ENCODE results near the gene CEP78.

Gene CEP78

GRCh38 chr9:78297672-78297961 lies 61.7 kb downstream of the CEP78 start:
- no peak overlapping the region for H3K4me3 ChIP-seq (ENCODE audit: low read length, poor library complexity, severe bottlenecking)
- no peaks in the 10 kb centered on the region for H3K36me3 ChIP-seq (ENCODE audit: insufficient read depth, low read length)
- no peaks in the 10 kb centered on the region for H3F3A ChIP-seq (ENCODE audit: low read depth)
- H3K9me3 ChIP-seq (ENCODE audit: insufficient read depth, low read depth, low read length), result no peaks in the 10 kb centered on the region
- H4K20me1 ChIP-seq (ENCODE audit: insufficient read depth, low read length, poor library complexity, severe bottlenecking), result no peaks in the 10 kb centered on the region
- H3K4me2 ChIP-seq (ENCODE audit: low read depth, low read length, poor library complexity, severe bottlenecking), result no peak overlapping the region
- no peak overlapping the region for H3K9ac ChIP-seq (ENCODE audit: low read depth, low read length, poor library complexity, severe bottlenecking)
- no peaks in the 10 kb centered on the region for H3K4me1 ChIP-seq (ENCODE audit: insufficient read depth, low read length, poor library complexity, severe bottlenecking)
- no peak for TF ChIP-seq EZH2phosphoT487 (IDR thresholded peaks at IDR 0.05; ENCODE audit: borderline replicate concordance)
- TF ChIP-seq, protein P1, sequence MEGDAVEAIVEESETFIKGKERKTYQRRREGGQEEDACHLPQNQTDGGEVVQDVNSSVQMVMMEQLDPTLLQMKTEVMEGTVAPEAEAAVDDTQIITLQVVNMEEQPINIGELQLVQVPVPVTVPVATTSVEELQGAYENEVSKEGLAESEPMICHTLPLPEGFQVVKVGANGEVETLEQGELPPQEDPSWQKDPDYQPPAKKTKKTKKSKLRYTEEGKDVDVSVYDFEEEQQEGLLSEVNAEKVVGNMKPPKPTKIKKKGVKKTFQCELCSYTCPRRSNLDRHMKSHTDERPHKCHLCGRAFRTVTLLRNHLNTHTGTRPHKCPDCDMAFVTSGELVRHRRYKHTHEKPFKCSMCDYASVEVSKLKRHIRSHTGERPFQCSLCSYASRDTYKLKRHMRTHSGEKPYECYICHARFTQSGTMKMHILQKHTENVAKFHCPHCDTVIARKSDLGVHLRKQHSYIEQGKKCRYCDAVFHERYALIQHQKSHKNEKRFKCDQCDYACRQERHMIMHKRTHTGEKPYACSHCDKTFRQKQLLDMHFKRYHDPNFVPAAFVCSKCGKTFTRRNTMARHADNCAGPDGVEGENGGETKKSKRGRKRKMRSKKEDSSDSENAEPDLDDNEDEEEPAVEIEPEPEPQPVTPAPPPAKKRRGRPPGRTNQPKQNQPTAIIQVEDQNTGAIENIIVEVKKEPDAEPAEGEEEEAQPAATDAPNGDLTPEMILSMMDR (conservative IDR thresholded peaks at IDR 0.05; ENCODE audit: low read length), result no peak
- no peak overlapping the region for H2AFZ ChIP-seq (ENCODE audit: low read length)
- no peaks in the 10 kb centered on the region for H3K79me2 ChIP-seq (ENCODE audit: insufficient read depth, low read length)
- no peaks in the 10 kb centered on the region for H3K27me3 ChIP-seq (ENCODE audit: insufficient read depth, low read length, poor library complexity, severe bottlenecking)
- H3K9me2 ChIP-seq (replicated peaks; ENCODE audit: low read depth, low read length), result no peaks in the 10 kb centered on the region

DNA sequence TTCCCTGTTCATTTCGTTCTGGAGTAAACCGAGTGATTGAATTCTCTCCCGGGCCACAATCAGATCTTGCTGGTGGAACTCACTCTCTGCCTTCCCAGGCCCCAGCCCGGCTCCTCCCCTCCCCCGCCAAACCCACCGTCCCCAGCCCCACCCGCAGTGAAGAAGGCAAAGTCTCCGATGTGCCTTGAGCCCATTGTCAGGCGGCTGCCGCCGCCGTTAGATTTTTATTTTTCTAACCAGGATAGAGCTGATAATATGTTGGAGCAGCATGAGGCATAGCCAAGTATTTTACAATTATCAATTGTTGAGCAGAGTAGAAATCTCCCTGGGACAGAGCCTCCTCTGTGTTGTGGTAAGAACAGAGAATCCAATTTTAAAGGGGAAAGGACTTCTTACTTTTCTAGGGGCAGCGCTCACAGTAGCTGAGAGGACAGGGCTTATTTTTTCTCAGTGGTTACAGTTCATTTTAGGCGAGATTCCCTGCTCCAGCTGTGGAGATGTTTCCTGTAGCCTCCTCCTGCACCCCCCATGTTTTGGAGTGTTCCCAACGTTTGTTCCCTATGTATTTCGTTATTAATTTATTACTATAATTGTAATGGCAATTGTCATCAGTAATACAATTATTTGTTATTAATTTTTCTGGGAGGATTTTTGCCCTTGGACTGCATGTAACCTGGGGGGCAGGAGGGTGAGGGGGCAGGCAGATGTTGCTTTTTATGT lies 62.3 kb downstream of the CEP78 start:
- Histone ChIP-seq H3K4me3 (ENCODE audit: low read length, poor library complexity, severe bottlenecking) (no peak overlapping the region), H3K36me3 (ENCODE audit: insufficient read depth, low read length) (no peaks in the 10 kb centered on the region), H2AFZ (ENCODE audit: low read length) (no peak overlapping the region), H3K4me1 (ENCODE audit: insufficient read depth, low read length, poor library complexity, severe bottlenecking) (no peaks in the 10 kb centered on the region), H3K79me2 (ENCODE audit: insufficient read depth, low read length) (no peaks in the 10 kb centered on the region), H3K9me3 (ENCODE audit: insufficient read depth, low read depth, low read length) (no peaks in the 10 kb centered on the region), H3K9ac (ENCODE audit: low read depth, low read length, poor library complexity, severe bottlenecking) (no peak overlapping the region), H3K4me2 (ENCODE audit: low read depth, low read length, poor library complexity, severe bottlenecking) (no peak overlapping the region), H4K20me1 (ENCODE audit: insufficient read depth, low read length, poor library complexity, severe bottlenecking) (no peaks in the 10 kb centered on the region), H3K9me2 (replicated peaks; ENCODE audit: low read depth, low read length) (no peaks in the 10 kb centered on the region), H3K27me3 (ENCODE audit: insufficient read depth, low read length, poor library complexity, severe bottlenecking) (no peaks in the 10 kb centered on the region), H3F3A (ENCODE audit: low read depth) (no peaks in the 10 kb centered on the region)
- no peak for TF ChIP-seq EZH2phosphoT487 (IDR thresholded peaks at IDR 0.05; ENCODE audit: borderline replicate concordance)
- TF ChIP-seq, protein P1 (conservative IDR thresholded peaks at IDR 0.05; ENCODE audit: low read length), result no peak

- no peaks in the 10 kb centered on the region for H3K27me3 ChIP-seq (ENCODE audit: insufficient read depth, low read length, poor library complexity, severe bottlenecking)
- no peaks in the 10 kb centered on the region for H3K4me1 ChIP-seq (ENCODE audit: insufficient read depth, low read length, poor library complexity, severe bottlenecking)
- H3K4me3 ChIP-seq (ENCODE audit: low read length, poor library complexity, severe bottlenecking), result no peak overlapping the region
- TF ChIP-seq EZH2phosphoT487 (IDR thresholded peaks at IDR 0.05; ENCODE audit: borderline replicate concordance), result no peak
- TF ChIP-seq, protein P1 (conservative IDR thresholded peaks at IDR 0.05; ENCODE audit: low read length), result no peak
- H4K20me1 ChIP-seq (ENCODE audit: insufficient read depth, low read length, poor library complexity, severe bottlenecking), result no peaks in the 10 kb centered on the region
- no peak overlapping the region for H3K4me2 ChIP-seq (ENCODE audit: low read depth, low read length, poor library complexity, severe bottlenecking)
- no peak overlapping the region for H2AFZ ChIP-seq (ENCODE audit: low read length)
- no peaks in the 10 kb centered on the region for H3K36me3 ChIP-seq (ENCODE audit: insufficient read depth, low read length)
- no peaks in the 10 kb centered on the region for H3K9me2 ChIP-seq (replicated peaks; ENCODE audit: low read depth, low read length)
- H3K9me3 ChIP-seq (ENCODE audit: insufficient read depth, low read depth, low read length), result no peaks in the 10 kb centered on the region
- H3F3A ChIP-seq (ENCODE audit: low read depth), result no peaks in the 10 kb centered on the region
- H3K79me2 ChIP-seq (ENCODE audit: insufficient read depth, low read length), result no peaks in the 10 kb centered on the region
- H3K9ac ChIP-seq (ENCODE audit: low read depth, low read length, poor library complexity, severe bottlenecking), result no peak overlapping the region
Measured at GRCh38 chr9:78300209-78300608, 64.3 kb downstream of the CEP78 start.

Measured in Loucy (cell line).